GM23338 (cell line): ENCODE data around the gene ULK2. TPM values are rescaled to one million over a fixed set of nuclear protein-coding genes. Genes with fewer than 3 reads are reported as not detected.

Source experiments
- ATAC-seq: fragments of 200-7000 bp; cut with Tn5 transposase; 3 replicates; pipeline ENCODE4 v1.9.1; 2020
- DNase-seq: peaks from one replicate; pipeline ENCODE4 v3.0.0-alpha.2; 2015; ENCODE audit warnings: low spot score
- H2AFZ ChIP-seq: fragments of 200-600 bp; sonication (generic); 2 replicates; pipeline ENCODE4 v1.8.0; 2016; ENCODE audit warnings: antibody characterized with exemption, mild to moderate bottlenecking, moderate library complexity
- H3F3A ChIP-seq: fragments of 200-600 bp; sonication (generic); replicated peaks from 2 replicates; pipeline ENCODE4 v1.8.0; 2017; ENCODE audit warnings: antibody characterized with exemption, mixed run types, low read depth
- H3K27ac ChIP-seq: fragments of 200-600 bp; sonication (generic); 2 replicates; pipeline ENCODE4 v1.6.1; 2016; ENCODE audit warnings: low read depth
- H3K27me3 ChIP-seq: fragments of 200-600 bp; sonication (generic); 2 replicates; pipeline ENCODE4 v1.8.0; 2016; ENCODE audit warnings: mild to moderate bottlenecking, mixed run types, moderate library complexity; ENCODE audit not compliant: insufficient read depth
- H3K36me3 ChIP-seq: fragments of 200-600 bp; sonication (generic); 2 replicates; pipeline ENCODE4 v1.8.0; 2016; ENCODE audit warnings: mild to moderate bottlenecking; ENCODE audit not compliant: insufficient read depth
- H3K4me1 ChIP-seq: fragments of 200-600 bp; sonication (generic); 2 replicates; pipeline ENCODE4 v1.8.0; 2016; ENCODE audit warnings: mild to moderate bottlenecking, moderate library complexity; ENCODE audit not compliant: insufficient read depth
- H3K4me2 ChIP-seq: fragments of 200-600 bp; sonication (generic); 2 replicates; pipeline ENCODE4 v1.7.1; 2017; ENCODE audit warnings: mixed run types
- H3K4me3 ChIP-seq: fragments of 200-600 bp; sonication (generic); 2 replicates; pipeline ENCODE4 v1.6.1; 2016; ENCODE audit warnings: mixed run types
- H3K79me2 ChIP-seq: fragments of 200-600 bp; sonication (generic); replicated peaks from 2 replicates; pipeline ENCODE4 v1.8.0; 2017; ENCODE audit warnings: mild to moderate bottlenecking; ENCODE audit not compliant: insufficient read depth
- H3K9me2 ChIP-seq: fragments of 200-600 bp; sonication (generic); 2 replicates; pipeline ENCODE4 v1.8.0; 2017; ENCODE audit not compliant: insufficient read depth
- H4K20me1 ChIP-seq: fragments of 200-600 bp; sonication (generic); replicated peaks from 2 replicates; pipeline ENCODE4 v1.8.0; 2017; ENCODE audit warnings: mild to moderate bottlenecking; ENCODE audit not compliant: insufficient read depth
- H3K27ac Mint-ChIP-seq: 2 replicates; pipeline ENCODE4 v1.8.0; 2020; ENCODE audit warnings: inconsistent platforms, mild to moderate bottlenecking, moderate library complexity, mixed read lengths
- H3K27me3 Mint-ChIP-seq: 3 replicates; pipeline ENCODE4 v1.8.0; 2022; ENCODE audit warnings: low read depth, mild to moderate bottlenecking, moderate library complexity, mixed read lengths, inconsistent platforms; ENCODE audit not compliant: insufficient read depth, poor library complexity
- H3K36me3 Mint-ChIP-seq: 3 replicates; pipeline ENCODE4 v1.8.0; 2021; ENCODE audit warnings: low read depth, mild to moderate bottlenecking, inconsistent platforms, moderate library complexity, mixed read lengths
- H3K4me1 Mint-ChIP-seq: 3 replicates; pipeline ENCODE4 v1.8.0; 2020; ENCODE audit warnings: mild to moderate bottlenecking, inconsistent platforms, mixed read lengths
- H3K4me3 Mint-ChIP-seq: 3 replicates; pipeline ENCODE4 v1.8.0; 2021; ENCODE audit warnings: moderate library complexity, mild to moderate bottlenecking, inconsistent platforms, mixed read lengths
- H3K9me3 Mint-ChIP-seq: 3 replicates; pipeline ENCODE4 v1.8.0; 2020; ENCODE audit warnings: moderate library complexity, mild to moderate bottlenecking, inconsistent platforms, mixed read lengths
- CREB1 ChIP-seq: fragments of 250-450 bp; sonication (Bioruptor Pico); IDR thresholded peaks from 2 replicates; pipeline ENCODE4 v1.5.0; 2020; ENCODE audit warnings: low read depth, mild to moderate bottlenecking, moderate library complexity
- EZH2 ChIP-seq: fragments of 200-600 bp; sonication (generic); IDR thresholded peaks from one replicate; pipeline ENCODE4 v1.8.0; 2017; ENCODE audit warnings: antibody characterized with exemption, mild to moderate bottlenecking, low read depth; ENCODE audit not compliant: unreplicated experiment
- EZH2phosphoT487 ChIP-seq: fragments of 200-600 bp; sonication (generic); IDR thresholded peaks from one replicate; pipeline ENCODE4 v1.8.1; 2018; ENCODE audit warnings: antibody characterized with exemption; ENCODE audit not compliant: unreplicated experiment
- JUNB ChIP-seq: IDR thresholded peaks from one replicate; pipeline ENCODE4 v1.6.1; 2016; ENCODE audit warnings: antibody characterized with exemption; ENCODE audit not compliant: unreplicated experiment
- NANOG ChIP-seq: IDR thresholded peaks from 2 replicates; pipeline ENCODE4 v1.6.1; 2016; ENCODE audit warnings: antibody characterized with exemption, borderline replicate concordance
- POLR2AphosphoS5 ChIP-seq: IDR thresholded peaks from 2 replicates; pipeline ENCODE4 v1.6.1; 2016; ENCODE audit warnings: antibody characterized with exemption, low read depth
- STAT1 ChIP-seq: IDR thresholded peaks from one replicate; pipeline ENCODE4 v1.6.1; 2016; ENCODE audit warnings: antibody characterized with exemption; ENCODE audit not compliant: unreplicated experiment
- ZNF114 ChIP-seq: fragments of 250-450 bp; sonication (Bioruptor Pico); IDR thresholded peaks from 2 replicates; pipeline ENCODE4 v1.5.0; 2020; ENCODE audit warnings: mild to moderate bottlenecking, moderate library complexity
- ZNF331 ChIP-seq: fragments of 250-450 bp; sonication (Bioruptor Pico); IDR thresholded peaks from 2 replicates; pipeline ENCODE4 v1.5.0; 2020; ENCODE audit warnings: low read depth, mild to moderate bottlenecking, moderate library complexity
- polyA plus RNA-seq: library from polyadenylated mRNA; unstranded; fragments of >200 nt; fragmentation: Nextera tagmentation; extraction: Ambion mirVana; gene quantifications from 2 replicates; pipeline ENCODE4 v1.2.1, GENCODE V29; 2016
- total RNA-seq: library from RNA; depleted of rRNA; stranded (reverse); fragments of >200 nt; shearing (Covaris generic); gene quantifications from 2 replicates; pipeline ENCODE4 v1.2.3, GENCODE V29; 2014
- TF ChIP-seq, protein P1 (sequence below): fragments of 250-450 bp; sonication (Bioruptor Pico); IDR thresholded peaks from 2 replicates; pipeline ENCODE4 v1.5.0; 2020; ENCODE audit warnings: mild to moderate bottlenecking, moderate library complexity
- TF ChIP-seq, protein P2 (sequence below), 2 experiments: fragments of 200-600 bp in 1 of 2; sonication (generic) in 1 of 2; conservative IDR thresholded peaks; 2 replicates each; pipeline versions ENCODE4 v1.5.1 to v1.6.1; 2016 to 2017; ENCODE audit warnings: antibody characterized with exemption in 2 of 2, low read depth in 2 of 2, mild to moderate bottlenecking in 2 of 2, moderate library complexity in 1 of 2
- TF ChIP-seq, protein P3 (sequence below): IDR thresholded peaks from 2 replicates; pipeline ENCODE4 v1.6.1; 2016; ENCODE audit warnings: antibody characterized with exemption
- TF ChIP-seq, protein P4 (sequence below): IDR thresholded peaks from one replicate; pipeline ENCODE4 v1.6.1; 2018; ENCODE audit warnings: antibody characterized with exemption; ENCODE audit not compliant: unreplicated experiment

Gene ULK2
- total and polyA plus RNA-seq, 2 experiments from 2014 or later, result 1.6 to 3.0 TPM

DNA sequence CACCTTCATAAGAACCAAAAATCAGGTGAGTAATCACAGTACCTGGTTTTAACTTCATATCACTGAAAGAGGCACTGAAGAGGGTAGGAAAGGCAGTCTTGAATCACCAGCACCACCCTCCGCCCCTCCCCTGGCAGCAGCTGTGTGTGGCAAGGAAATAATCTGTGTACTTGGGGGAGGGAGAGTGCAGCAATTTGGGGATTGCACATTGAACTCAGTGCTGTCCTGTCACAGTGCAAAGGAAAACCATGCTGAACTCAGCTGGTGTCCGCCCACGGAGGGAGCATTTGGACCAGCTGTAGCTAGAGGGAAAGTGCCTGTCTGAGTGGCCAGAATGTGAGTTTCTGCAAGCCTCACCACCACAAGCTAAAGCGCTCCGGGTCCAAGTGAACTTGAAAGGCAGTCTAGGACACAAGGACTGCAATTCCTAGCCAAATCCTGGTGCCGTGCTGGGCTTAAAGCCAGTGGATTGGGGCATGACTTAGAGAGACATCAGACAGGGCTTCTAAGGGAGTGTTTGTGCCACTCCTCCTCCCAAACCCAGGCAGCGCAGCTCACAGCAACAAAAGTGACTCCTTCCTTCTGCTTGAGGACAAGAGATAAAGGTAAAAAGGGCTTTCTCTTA, 79.9 kb downstream of the ULK2 start:
- no peaks in the 10 kb centered on the region for H3K9me2 ChIP-seq
- ATAC-seq (no peak), DNase-seq (no peak)
- H3K79me2 ChIP-seq, result no peaks in the 10 kb centered on the region
- H4K20me1 ChIP-seq, result no peaks in the 10 kb centered on the region
- H3K27me3 ChIP-seq, result no peaks in the 10 kb centered on the region
- Mint-ChIP-seq H3K4me3 (no peak overlapping the region), H3K27me3 (no peaks in the 10 kb centered on the region), H3K4me1 (no peaks in the 10 kb centered on the region), H3K27ac (no peak overlapping the region), H3K36me3 (peaks cover 6% of the 10 kb centered on the region; the same call in 2 of the 3 replicates), H3K9me3 (peaks cover under 1% of the 10 kb centered on the region; the same call in 1 of the 3 replicates)
- no peak overlapping the region for H3K4me2 ChIP-seq
- no peak overlapping the region for H3K27ac ChIP-seq
- no peaks in the 10 kb centered on the region for H3F3A ChIP-seq
- H3K36me3 ChIP-seq, result no peaks in the 10 kb centered on the region
- H3K4me3 ChIP-seq, result no peak overlapping the region
- H3K4me1 ChIP-seq, result no peaks in the 10 kb centered on the region
- TF ChIP-seq, protein P1, sequence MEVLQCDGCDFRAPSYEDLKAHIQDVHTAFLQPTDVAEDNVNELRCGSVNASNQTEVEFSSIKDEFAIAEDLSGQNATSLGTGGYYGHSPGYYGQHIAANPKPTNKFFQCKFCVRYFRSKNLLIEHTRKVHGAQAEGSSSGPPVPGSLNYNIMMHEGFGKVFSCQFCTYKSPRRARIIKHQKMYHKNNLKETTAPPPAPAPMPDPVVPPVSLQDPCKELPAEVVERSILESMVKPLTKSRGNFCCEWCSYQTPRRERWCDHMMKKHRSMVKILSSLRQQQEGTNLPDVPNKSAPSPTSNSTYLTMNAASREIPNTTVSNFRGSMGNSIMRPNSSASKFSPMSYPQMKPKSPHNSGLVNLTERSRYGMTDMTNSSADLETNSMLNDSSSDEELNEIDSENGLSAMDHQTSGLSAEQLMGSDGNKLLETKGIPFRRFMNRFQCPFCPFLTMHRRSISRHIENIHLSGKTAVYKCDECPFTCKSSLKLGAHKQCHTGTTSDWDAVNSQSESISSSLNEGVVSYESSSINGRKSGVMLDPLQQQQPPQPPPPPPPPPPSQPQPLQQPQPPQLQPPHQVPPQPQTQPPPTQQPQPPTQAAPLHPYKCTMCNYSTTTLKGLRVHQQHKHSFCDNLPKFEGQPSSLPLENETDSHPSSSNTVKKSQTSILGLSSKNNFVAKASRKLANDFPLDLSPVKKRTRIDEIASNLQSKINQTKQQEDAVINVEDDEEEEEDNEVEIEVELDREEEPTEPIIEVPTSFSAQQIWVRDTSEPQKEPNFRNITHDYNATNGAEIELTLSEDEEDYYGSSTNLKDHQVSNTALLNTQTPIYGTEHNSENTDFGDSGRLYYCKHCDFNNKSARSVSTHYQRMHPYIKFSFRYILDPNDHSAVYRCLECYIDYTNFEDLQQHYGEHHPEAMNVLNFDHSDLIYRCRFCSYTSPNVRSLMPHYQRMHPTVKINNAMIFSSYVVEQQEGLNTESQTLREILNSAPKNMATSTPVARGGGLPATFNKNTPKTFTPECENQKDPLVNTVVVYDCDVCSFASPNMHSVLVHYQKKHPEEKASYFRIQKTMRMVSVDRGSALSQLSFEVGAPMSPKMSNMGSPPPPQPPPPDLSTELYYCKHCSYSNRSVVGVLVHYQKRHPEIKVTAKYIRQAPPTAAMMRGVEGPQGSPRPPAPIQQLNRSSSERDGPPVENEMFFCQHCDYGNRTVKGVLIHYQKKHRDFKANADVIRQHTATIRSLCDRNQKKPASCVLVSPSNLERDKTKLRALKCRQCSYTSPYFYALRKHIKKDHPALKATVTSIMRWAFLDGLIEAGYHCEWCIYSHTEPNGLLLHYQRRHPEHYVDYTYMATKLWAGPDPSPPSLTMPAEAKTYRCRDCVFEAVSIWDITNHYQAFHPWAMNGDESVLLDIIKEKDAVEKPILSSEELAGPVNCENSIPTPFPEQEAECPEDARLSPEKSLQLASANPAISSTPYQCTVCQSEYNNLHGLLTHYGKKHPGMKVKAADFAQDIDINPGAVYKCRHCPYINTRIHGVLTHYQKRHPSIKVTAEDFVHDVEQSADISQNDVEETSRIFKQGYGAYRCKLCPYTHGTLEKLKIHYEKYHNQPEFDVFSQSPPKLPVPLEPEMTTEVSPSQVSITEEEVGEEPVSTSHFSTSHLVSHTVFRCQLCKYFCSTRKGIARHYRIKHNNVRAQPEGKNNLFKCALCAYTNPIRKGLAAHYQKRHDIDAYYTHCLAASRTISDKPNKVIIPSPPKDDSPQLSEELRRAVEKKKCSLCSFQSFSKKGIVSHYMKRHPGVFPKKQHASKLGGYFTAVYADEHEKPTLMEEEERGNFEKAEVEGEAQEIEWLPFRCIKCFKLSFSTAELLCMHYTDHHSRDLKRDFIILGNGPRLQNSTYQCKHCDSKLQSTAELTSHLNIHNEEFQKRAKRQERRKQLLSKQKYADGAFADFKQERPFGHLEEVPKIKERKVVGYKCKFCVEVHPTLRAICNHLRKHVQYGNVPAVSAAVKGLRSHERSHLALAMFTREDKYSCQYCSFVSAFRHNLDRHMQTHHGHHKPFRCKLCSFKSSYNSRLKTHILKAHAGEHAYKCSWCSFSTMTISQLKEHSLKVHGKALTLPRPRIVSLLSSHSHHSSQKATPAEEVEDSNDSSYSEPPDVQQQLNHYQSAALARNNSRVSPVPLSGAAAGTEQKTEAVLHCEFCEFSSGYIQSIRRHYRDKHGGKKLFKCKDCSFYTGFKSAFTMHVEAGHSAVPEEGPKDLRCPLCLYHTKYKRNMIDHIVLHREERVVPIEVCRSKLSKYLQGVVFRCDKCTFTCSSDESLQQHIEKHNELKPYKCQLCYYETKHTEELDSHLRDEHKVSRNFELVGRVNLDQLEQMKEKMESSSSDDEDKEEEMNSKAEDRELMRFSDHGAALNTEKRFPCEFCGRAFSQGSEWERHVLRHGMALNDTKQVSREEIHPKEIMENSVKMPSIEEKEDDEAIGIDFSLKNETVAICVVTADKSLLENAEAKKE, result no peak
- TF ChIP-seq, protein P2, sequence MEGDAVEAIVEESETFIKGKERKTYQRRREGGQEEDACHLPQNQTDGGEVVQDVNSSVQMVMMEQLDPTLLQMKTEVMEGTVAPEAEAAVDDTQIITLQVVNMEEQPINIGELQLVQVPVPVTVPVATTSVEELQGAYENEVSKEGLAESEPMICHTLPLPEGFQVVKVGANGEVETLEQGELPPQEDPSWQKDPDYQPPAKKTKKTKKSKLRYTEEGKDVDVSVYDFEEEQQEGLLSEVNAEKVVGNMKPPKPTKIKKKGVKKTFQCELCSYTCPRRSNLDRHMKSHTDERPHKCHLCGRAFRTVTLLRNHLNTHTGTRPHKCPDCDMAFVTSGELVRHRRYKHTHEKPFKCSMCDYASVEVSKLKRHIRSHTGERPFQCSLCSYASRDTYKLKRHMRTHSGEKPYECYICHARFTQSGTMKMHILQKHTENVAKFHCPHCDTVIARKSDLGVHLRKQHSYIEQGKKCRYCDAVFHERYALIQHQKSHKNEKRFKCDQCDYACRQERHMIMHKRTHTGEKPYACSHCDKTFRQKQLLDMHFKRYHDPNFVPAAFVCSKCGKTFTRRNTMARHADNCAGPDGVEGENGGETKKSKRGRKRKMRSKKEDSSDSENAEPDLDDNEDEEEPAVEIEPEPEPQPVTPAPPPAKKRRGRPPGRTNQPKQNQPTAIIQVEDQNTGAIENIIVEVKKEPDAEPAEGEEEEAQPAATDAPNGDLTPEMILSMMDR (conservative IDR thresholded peaks at IDR 0.05; ENCODE audit: low read depth in 2 of 2), result no peak
- TF ChIP-seq STAT1, result no peak
- TF ChIP-seq, protein P3, sequence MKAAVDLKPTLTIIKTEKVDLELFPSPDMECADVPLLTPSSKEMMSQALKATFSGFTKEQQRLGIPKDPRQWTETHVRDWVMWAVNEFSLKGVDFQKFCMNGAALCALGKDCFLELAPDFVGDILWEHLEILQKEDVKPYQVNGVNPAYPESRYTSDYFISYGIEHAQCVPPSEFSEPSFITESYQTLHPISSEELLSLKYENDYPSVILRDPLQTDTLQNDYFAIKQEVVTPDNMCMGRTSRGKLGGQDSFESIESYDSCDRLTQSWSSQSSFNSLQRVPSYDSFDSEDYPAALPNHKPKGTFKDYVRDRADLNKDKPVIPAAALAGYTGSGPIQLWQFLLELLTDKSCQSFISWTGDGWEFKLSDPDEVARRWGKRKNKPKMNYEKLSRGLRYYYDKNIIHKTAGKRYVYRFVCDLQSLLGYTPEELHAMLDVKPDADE, result no peak
- no peak for TF ChIP-seq EZH2phosphoT487
- no peak for TF ChIP-seq CREB1 (CRISPR knock-in tag)
- no peak for TF ChIP-seq JUNB
- TF ChIP-seq ZNF331 (CRISPR knock-in tag), result no peak
- no peak for TF ChIP-seq POLR2AphosphoS5
- TF ChIP-seq ZNF114, result no peak
- TF ChIP-seq NANOG, result no peak
- TF ChIP-seq, protein P4, sequence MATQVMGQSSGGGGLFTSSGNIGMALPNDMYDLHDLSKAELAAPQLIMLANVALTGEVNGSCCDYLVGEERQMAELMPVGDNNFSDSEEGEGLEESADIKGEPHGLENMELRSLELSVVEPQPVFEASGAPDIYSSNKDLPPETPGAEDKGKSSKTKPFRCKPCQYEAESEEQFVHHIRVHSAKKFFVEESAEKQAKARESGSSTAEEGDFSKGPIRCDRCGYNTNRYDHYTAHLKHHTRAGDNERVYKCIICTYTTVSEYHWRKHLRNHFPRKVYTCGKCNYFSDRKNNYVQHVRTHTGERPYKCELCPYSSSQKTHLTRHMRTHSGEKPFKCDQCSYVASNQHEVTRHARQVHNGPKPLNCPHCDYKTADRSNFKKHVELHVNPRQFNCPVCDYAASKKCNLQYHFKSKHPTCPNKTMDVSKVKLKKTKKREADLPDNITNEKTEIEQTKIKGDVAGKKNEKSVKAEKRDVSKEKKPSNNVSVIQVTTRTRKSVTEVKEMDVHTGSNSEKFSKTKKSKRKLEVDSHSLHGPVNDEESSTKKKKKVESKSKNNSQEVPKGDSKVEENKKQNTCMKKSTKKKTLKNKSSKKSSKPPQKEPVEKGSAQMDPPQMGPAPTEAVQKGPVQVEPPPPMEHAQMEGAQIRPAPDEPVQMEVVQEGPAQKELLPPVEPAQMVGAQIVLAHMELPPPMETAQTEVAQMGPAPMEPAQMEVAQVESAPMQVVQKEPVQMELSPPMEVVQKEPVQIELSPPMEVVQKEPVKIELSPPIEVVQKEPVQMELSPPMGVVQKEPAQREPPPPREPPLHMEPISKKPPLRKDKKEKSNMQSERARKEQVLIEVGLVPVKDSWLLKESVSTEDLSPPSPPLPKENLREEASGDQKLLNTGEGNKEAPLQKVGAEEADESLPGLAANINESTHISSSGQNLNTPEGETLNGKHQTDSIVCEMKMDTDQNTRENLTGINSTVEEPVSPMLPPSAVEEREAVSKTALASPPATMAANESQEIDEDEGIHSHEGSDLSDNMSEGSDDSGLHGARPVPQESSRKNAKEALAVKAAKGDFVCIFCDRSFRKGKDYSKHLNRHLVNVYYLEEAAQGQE, result no peak
- no peak for TF ChIP-seq EZH2
- H2AFZ ChIP-seq, result no peak overlapping the region
